ENCODE data around the gene DENND2D. TPM values are rescaled to one million over a fixed set of nuclear protein-coding genes. Genes with fewer than 3 reads are reported as not detected.

DENND2D gene
- total and polyA plus RNA-seq, 2 donors = 14.4 to 23.9 TPM

DNA sequence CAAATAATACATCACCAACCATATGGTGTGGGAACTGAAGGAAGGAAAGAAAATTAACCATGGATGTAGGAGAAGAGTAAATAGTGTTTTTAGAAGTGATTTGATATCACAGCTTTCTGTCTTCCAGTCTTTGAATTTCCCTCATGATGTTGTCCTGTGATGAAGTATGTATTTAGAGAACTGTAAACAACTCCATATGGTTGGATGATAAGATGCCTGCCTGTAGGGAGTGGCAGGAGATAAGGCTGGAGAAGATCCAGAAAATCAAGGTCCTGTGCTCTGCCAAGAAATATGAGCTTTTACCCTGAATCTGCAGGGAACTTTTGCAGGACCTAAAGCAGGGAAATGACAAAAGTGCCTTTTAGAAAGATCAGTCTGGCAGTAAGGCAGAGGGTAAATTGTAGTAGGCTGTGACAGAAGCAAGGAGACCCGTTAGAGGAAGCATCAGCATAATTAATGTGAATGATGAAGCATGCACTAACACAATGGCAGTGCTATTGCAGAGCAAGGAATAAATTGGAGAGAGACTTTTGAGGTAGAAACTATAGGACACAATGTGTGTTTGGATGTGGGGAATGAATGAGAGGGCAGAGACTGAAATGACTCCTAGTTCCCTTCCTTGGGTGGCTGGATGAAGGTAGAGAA is 38.5 kb downstream of the DENND2D start:
- WGBS = 33% methylated on average over 1 of the region's 1 CpG
- DNase-seq (ENCODE audit: extremely low spot score) = no peak
- H3K4me1 ChIP-seq (ENCODE audit: insufficient read depth) = no peaks in the 10 kb centered on the region

DNA sequence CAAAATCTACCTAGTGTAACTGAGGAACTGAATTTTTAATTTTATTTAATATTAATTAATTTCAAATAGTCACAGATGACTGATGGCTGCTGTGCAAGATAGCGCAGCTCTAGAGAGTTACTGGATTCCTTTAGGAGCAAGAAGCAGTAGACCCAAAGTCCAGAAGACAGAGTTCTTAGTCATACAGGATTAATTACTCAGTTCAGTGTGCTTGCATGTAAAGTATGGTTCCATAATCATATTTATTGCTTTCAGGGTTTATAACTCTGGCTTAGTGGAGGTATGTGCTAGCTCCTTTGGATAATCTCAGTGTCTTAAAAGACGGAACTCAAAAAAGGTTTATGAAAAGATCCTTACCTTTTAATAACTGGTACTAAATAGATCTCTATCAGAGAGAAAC is 43.0 kb downstream of the DENND2D start:
- peaks cover 4% of the 10 kb centered on the region for H3K36me3 ChIP-seq (ENCODE audit: insufficient read depth)
- H3K27ac ChIP-seq (ENCODE audit: low read depth) = no peak overlapping the region
- H3K4me1 ChIP-seq (ENCODE audit: insufficient read depth) = no peaks in the 10 kb centered on the region
- WGBS = 88% methylated on average over 2 of the region's 2 CpGs
- DNase-seq (ENCODE audit: extremely low spot score) = no peak
- H3K4me3 ChIP-seq (ENCODE audit: low read depth, low read length) = no peak overlapping the region

More for the DNA sequence above, 38.5 kb downstream of the DENND2D start:
- no peak overlapping the region for H3K27ac ChIP-seq (ENCODE audit: low read depth)
- no peak overlapping the region for H3K4me3 ChIP-seq (ENCODE audit: low read depth, low read length)
- H3K36me3 ChIP-seq (ENCODE audit: insufficient read depth) = no peaks in the 10 kb centered on the region

DNA sequence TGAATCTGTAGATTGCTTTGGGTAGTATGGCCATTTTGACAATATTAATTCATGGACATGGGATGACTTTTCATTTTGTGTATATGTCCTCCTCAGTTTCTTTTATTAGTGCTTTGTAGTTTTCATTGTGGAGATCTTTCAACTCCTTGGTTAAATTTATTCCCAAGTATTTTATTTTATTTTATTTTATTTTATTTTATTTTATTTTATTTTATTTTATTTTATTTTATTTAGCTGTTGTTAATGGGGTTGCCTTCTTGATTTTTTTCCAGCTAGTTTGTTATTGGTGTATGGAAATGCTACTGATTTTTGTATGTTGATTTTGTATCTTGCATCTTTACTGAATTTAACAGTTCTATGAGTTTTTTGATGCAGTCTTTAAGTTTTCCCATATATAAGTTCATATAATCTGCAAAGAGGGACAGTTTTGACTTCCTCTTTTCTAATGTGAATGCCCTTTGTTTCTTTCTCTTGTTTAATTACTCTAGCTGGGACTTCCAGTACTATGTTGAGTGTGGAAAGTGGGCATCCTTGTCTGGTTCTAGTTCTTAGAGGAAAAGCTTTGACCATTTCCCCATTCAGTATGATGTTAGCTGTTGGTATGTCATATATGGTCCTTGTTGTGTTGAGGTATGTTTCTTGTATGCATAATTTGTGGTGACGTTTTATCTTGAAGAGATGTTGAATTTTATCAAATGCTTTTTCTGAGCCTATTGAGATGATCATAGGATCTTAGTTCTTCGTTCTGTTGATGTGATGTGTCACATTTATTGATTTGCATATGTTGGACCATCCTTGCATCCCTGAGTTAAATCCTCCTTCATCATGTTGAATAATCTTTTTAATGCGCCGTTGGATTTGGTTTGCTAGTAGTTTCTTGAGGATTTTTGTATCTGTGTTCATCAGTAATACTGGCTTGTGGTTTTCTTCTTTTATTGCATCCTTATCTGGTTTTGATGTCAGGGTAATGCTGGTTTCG is 46.1 kb downstream of the DENND2D start:
- DNase-seq (ENCODE audit: extremely low spot score) = no peak
- Histone ChIP-seq H3K27ac (ENCODE audit: low read depth) (no peak overlapping the region), H3K36me3 (ENCODE audit: insufficient read depth) (peaks cover 9% of the 10 kb centered on the region), H3K4me3 (ENCODE audit: low read depth, low read length) (no peak overlapping the region), H3K4me1 (ENCODE audit: insufficient read depth) (no peaks in the 10 kb centered on the region)
- 88% methylated on average over 5 of the region's 5 CpGs for WGBS

DNA sequence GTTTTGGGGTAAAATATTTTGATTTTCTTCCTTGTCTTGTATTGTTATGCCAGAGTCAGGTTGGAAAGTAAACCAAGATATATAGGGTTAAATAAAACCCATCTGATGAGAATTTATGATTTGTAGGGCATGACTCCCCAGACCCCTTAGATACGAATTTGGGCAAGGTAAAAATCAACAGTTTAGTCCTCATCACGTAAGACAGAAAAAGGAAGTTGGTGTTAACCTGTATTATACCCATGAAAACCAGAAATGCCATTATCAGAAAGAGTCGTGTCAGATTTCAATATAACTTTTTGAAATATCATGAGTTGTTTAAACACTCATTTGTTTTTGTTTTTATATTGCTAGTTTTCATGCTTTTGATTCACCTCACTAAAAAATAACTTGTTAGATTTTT is 48.6 kb downstream of the DENND2D start:
- DNase-seq (ENCODE audit: extremely low spot score) = no peak
- no peaks in the 10 kb centered on the region for H3K4me1 ChIP-seq (ENCODE audit: insufficient read depth)
- H3K36me3 ChIP-seq (ENCODE audit: insufficient read depth) = peaks cover 14% of the 10 kb centered on the region
- H3K4me3 ChIP-seq (ENCODE audit: low read depth, low read length) = no peak overlapping the region
- 68% methylated on average over 3 of the region's 3 CpGs for WGBS
- H3K27ac ChIP-seq (ENCODE audit: low read depth) = no peak overlapping the region

DNA sequence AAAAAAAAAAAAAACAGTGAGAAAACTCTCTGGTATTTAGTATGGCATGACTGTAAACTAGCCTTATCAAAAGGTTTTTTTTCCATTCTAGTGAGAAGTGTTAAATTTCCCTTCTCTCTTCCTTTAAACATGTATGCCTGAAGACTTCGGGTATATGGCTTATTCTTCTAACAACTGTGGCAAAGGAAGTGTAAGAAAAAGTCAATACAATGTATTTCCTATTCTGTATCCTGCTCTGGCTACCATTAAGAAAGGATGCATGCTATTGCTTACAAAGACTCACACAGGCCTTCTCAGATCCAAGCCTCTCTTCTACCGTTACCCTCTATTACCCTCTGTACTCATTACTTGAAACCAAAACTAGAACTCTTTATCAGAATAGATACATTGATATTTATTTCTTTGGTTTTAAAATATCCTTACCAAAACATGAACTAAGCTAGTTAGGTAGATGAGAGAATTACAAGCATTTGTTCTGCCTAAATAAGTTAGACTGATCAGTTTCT is 52.0 kb downstream of the DENND2D start:
- H3K4me3 ChIP-seq (ENCODE audit: low read depth, low read length) = no peak overlapping the region
- no peak for DNase-seq (ENCODE audit: extremely low spot score)
- no peaks in the 10 kb centered on the region for H3K4me1 ChIP-seq (ENCODE audit: insufficient read depth)
- peaks cover 12% of the 10 kb centered on the region for H3K36me3 ChIP-seq (ENCODE audit: insufficient read depth)
- WGBS = 75% methylated on average over 2 of the region's 2 CpGs
- no peak overlapping the region for H3K27ac ChIP-seq (ENCODE audit: low read depth)

DNA sequence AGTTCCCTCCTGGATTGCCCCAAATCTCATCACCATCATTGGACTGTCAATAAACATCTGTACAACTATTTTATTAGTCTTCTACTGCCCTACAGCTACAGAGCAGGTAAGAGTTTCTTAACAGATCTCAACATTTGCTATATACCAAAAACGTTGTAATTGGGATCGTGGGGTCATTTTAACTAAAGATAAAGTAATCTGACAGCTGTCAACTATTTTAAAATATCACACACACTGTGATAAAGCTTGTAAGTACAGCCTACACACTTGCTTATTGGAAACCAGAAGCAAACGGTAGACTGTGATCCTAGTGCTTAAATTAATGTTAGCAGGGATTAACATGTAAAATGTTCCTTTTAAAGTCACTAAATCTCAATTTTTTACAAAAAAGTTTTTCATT is 52.5 kb downstream of the DENND2D start:
- Histone ChIP-seq H3K27ac (ENCODE audit: low read depth) (no peak overlapping the region), H3K36me3 (ENCODE audit: insufficient read depth) (peaks cover 10% of the 10 kb centered on the region), H3K4me1 (ENCODE audit: insufficient read depth) (no peaks in the 10 kb centered on the region), H3K4me3 (ENCODE audit: low read depth, low read length) (no peak overlapping the region)
- WGBS = 66% methylated on average over 3 of the region's 3 CpGs
- no peak for DNase-seq (ENCODE audit: extremely low spot score)

DNA sequence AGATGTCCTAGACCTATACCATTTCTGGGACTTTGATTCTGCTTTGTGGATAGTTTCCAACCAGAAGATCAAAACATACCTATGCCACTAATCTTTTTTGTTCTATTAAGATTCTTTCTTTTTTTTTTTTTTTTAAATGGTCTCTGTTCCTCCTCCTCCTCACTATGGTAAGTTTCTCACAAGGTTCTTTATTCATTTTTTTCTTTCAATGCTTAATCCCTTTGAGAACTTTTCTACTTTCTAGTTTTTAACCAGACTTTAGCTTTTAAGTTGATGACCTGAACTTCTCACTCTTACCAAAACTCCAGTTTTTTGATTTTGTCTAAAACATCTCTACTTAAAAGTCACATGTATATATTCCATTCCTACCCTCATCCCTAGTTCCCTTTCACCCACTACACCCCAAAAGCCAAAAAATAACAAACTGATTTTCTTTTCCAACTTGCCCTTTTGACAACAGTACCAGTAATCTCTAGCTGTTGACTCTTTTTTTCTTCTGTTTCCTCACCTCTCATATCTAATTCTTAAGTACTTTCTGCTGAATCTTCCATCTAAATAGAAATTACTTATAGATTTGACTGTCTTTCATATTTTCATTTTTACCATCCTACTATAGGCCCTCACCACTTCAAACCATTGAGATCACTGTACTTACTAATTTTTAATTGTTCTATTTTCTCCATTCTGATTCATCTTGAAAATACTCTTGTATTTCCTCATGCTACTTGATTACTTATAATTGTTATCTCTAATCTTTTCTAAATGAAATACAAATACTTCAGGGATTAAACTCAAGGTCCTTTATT is 54.3 kb downstream of the DENND2D start:
- H3K4me3 ChIP-seq (ENCODE audit: low read depth, low read length) = no peak overlapping the region
- H3K36me3 ChIP-seq (ENCODE audit: insufficient read depth) = peaks cover 10% of the 10 kb centered on the region
- DNase-seq (ENCODE audit: extremely low spot score) = no peak
- no peak overlapping the region for H3K27ac ChIP-seq (ENCODE audit: low read depth)
- no peaks in the 10 kb centered on the region for H3K4me1 ChIP-seq (ENCODE audit: insufficient read depth)

DNA sequence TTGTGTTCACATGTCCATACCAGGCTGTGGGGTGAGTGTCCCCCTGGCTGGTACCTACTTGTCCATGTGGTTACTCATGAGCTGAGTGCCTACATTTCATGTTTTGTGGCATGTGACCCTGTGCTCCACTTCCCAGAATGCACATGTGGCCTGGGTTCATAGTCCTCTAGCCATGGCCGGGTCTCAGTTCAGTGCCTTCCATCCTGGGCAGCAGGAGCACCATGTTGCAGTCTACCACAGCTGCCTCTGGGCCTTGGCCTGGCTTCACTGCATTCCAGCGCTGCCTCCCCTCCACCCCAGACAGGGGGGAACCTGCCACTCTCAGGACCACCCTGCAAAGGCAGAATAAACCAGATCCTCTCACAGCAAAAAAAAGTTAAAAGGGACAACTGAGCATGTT is 54.9 kb downstream of the DENND2D start:
- no peak overlapping the region for H3K4me3 ChIP-seq (ENCODE audit: low read depth, low read length)
- no peak overlapping the region for H3K27ac ChIP-seq (ENCODE audit: low read depth)
- no peaks in the 10 kb centered on the region for H3K4me1 ChIP-seq (ENCODE audit: insufficient read depth)
- no peak for DNase-seq (ENCODE audit: extremely low spot score)
- WGBS = 96% methylated on average over 2 of the region's 2 CpGs
- H3K36me3 ChIP-seq (ENCODE audit: insufficient read depth) = peaks cover 8% of the 10 kb centered on the region

DNA sequence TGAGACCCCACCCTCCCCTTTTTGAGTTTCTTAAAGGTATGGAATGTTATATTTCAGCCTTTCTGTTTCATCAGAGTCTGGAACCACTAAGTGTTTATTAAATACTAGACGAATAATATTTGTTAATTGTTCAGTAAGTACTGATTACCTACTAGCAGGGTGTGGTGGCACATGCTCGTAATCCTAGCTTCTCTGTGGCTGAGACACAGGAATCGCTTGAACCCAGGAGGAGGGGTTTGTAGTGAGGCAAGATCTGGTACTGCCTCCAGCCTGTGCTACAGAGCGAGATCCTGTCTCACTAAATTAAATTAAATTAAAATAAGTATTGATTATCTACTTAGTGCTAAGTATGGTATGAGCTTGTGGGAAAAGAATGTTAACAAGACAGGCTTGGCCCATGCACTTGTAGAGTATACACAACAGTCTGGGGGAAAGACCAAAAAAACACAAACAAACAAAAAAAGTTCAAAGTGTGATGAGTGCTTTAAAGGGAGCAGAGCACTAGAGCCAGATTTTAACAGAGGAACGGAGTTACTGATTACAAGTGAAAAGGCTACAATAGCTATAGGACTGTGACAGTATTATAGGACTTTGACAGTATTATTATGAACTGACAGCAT is 58.0 kb downstream of the DENND2D start:
- no peak for DNase-seq (ENCODE audit: extremely low spot score)
- 67% methylated on average over 5 of the region's 5 CpGs for WGBS
- Histone ChIP-seq H3K4me3 (ENCODE audit: low read depth, low read length) (no peak overlapping the region), H3K36me3 (ENCODE audit: insufficient read depth) (no peaks in the 10 kb centered on the region), H3K27ac (ENCODE audit: low read depth) (no peak overlapping the region), H3K4me1 (ENCODE audit: insufficient read depth) (no peaks in the 10 kb centered on the region)

DNA sequence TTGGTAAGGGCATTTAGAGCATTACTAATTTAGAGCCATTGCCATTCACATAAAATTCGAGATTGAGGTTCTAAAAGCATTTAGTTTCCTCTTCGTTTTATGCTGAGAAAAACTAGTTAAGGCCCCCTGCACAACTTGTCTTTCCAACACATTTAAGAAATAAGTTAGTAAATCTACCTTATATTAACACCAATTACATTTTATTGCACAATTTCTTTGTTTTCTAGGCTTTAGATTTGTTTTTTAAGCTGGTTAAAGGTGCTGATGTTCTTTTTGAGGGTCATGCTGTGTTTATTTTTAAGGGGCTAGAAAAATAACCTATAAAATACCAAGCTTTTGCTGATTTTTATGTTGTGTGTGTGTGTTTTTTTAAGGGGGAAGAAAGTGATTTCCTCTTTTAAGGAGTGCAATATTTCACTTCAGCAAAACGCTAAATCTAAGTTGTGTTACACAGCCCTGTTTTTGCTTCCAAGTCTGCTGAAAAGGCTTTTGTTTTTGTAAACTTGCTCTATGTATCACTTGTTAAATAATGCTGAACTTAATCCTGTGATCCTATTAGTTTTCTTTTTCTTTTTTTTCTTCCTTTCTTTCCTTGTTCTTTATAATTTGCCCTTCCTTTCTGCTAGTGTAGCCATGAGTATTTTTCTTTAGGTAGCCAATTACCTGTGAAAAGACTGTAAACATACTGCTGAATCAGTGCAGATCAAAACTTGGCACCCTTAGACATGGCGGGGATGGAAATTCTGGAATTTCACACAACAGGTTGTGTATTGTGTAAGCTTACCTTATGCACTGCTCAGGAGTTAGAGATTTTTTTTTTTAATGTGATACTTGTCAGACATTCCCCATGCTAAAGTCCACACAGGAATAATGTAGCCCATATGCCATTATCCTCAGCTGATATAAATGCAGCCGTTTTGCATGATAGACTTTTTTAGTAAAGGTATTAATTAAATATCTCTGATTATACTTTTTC is 58.9 kb downstream of the DENND2D start:
- 40% methylated on average over 5 of the region's 5 CpGs for WGBS
- H3K4me1 ChIP-seq (ENCODE audit: insufficient read depth) = no peaks in the 10 kb centered on the region
- no peak overlapping the region for H3K27ac ChIP-seq (ENCODE audit: low read depth)
- peak overlapping the region; percentile 91 for H3K4me3 ChIP-seq (ENCODE audit: low read depth, low read length)
- H3K36me3 ChIP-seq (ENCODE audit: insufficient read depth) = no peaks in the 10 kb centered on the region
- no peak for DNase-seq (ENCODE audit: extremely low spot score)

DNA sequence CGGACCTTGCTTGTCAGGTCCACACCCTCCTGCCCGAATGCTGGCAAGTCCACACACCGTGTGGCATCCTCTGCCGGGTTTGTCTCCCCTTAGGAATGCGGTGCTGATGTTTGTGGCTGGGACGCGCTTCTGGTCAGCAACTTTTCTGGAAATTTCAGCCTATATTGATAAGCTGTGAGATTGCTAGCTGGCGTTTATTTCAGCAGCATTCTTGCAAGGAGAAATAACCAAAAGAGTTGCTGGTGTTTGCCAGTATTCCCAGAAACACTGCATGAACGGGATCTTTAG is 59.8 kb downstream of the DENND2D start:
- H3K27ac ChIP-seq (ENCODE audit: low read depth) = peak overlapping the region; percentile 90
- peak overlapping the region; percentile 91 for H3K4me3 ChIP-seq (ENCODE audit: low read depth, low read length)
- WGBS = 0% methylated on average over 9 of the region's 9 CpGs
- DNase-seq (ENCODE audit: extremely low spot score) = no peak
- no peaks in the 10 kb centered on the region for H3K36me3 ChIP-seq (ENCODE audit: insufficient read depth)
- no peaks in the 10 kb centered on the region for H3K4me1 ChIP-seq (ENCODE audit: insufficient read depth)

DNA sequence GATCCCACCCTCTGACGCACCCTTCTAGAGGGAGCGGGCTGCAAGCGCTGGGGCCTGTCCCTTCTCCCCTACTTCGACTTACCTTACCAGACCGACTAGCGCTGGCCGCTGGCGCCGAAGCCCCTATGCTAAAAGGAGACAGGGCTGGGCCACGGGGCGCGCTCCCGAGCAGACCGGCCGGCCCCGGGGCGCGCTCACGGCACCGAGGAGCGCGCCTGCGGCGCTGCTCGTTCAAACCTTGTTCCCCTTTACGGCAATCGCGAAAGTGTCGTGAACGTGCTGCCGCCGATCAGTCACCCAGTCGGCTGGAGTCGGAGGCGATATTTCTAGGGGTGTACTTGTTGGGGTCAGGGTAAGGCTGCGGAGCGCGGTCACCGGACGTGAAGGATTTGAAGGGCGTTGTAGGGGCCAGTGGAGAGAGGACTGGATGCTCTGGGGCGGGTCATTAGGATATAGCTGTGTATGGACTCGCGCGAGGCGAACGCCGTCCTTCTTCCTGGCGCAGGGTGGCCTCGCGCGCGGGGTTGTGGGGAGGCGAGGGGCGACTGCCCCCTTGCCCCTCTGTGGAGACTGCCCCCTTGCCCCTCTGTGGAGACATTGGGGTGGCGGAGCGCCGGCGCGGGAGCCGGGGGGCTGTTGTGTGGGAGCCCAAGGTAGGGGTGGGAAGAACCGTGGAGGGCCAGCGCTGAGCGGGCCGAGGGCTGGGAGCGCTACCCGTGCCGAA is 60.3 kb downstream of the DENND2D start, which contains the start of the genes CEPT1 and DRAM2:
Gene CEPT1 (plus strand): TSS at position 268 of the 724 bp plus-strand sequence. CDS start 7,492 bp downstream, outside the sequence.
Gene DRAM2 (minus strand): TSS at position 138 of the 724 bp plus-strand sequence. CDS start 8,539 bp downstream, outside the sequence.
- peak within 1 kb of the TSS; percentile 91 for H3K4me3 ChIP-seq (ENCODE audit: low read depth, low read length)
- H3K27ac ChIP-seq (ENCODE audit: low read depth) = peak within 1 kb of the TSS; percentile 93
- H3K36me3 ChIP-seq (ENCODE audit: insufficient read depth) = no peaks in the 10 kb centered on the region
- under 1% methylated on average over 68 of the region's 68 CpGs for WGBS
- peak; percentile 86 for DNase-seq (ENCODE audit: extremely low spot score)
- no peaks in the 10 kb centered on the region for H3K4me1 ChIP-seq (ENCODE audit: insufficient read depth)
